Osteocyte (in vitro differentiated cells): ENCODE measurements around the gene CACNA1C. TPM values are rescaled to one million over a fixed set of nuclear protein-coding genes. Genes with fewer than 3 reads are reported as not detected.
A peak's percentile ranks its signal among the peaks of the same experiment; 100 is the strongest.

ENCODE experiments used
- DNase-seq: peaks from one replicate; pipeline ENCODE4 v3.0.0; 2021; ENCODE audit warnings: mixed read lengths; ENCODE audit not compliant: unreplicated experiment; ENCODE audit errors: extremely low spot score
- H3K27ac Mint-ChIP-seq: one replicate; pipeline ENCODE4 v1.8.0; 2021; ENCODE audit warnings: mild to moderate bottlenecking, mixed read lengths; ENCODE audit not compliant: unreplicated experiment
- H3K27me3 Mint-ChIP-seq: one replicate; pipeline ENCODE4 v1.8.0; 2021; ENCODE audit warnings: mixed read lengths; ENCODE audit not compliant: unreplicated experiment
- H3K36me3 Mint-ChIP-seq: one replicate; pipeline ENCODE4 v1.8.0; 2021; ENCODE audit warnings: mixed read lengths; ENCODE audit not compliant: unreplicated experiment
- H3K4me1 Mint-ChIP-seq: one replicate; pipeline ENCODE4 v1.8.0; 2021; ENCODE audit warnings: mixed read lengths; ENCODE audit not compliant: unreplicated experiment
- H3K4me3 Mint-ChIP-seq: one replicate; pipeline ENCODE4 v1.8.0; 2021; ENCODE audit warnings: mild to moderate bottlenecking, moderate library complexity, mixed read lengths; ENCODE audit not compliant: unreplicated experiment
- H3K9me3 Mint-ChIP-seq: one replicate; pipeline ENCODE4 v1.8.0; 2021; ENCODE audit warnings: mixed read lengths; ENCODE audit not compliant: unreplicated experiment
- total RNA-seq: library from RNA; stranded (reverse); gene quantifications from 2 replicates; pipeline ENCODE4 v1.2.1, GENCODE V29; 2021
- TF ChIP-seq, protein P1 (sequence below): fragments of 200-600 bp; sonication (generic); IDR thresholded peaks from 2 replicates; pipeline ENCODE4 v1.5.0; 2021; ENCODE audit warnings: antibody characterized with exemption, mild to moderate bottlenecking, moderate library complexity

Gene CACNA1C
- total RNA-seq, 1 donor from 2014 or later, result 67.4 TPM

- H3K4me1 Mint-ChIP-seq, result peaks cover 54% of the 10 kb centered on the region
- no peaks in the 10 kb centered on the region for H3K9me3 Mint-ChIP-seq
- H3K36me3 Mint-ChIP-seq, result peaks cover 7% of the 10 kb centered on the region
- H3K27me3 Mint-ChIP-seq, result no peaks in the 10 kb centered on the region
- no peak for DNase-seq
- peak overlapping the region; percentile 95 for H3K27ac Mint-ChIP-seq
- TF ChIP-seq, protein P1, sequence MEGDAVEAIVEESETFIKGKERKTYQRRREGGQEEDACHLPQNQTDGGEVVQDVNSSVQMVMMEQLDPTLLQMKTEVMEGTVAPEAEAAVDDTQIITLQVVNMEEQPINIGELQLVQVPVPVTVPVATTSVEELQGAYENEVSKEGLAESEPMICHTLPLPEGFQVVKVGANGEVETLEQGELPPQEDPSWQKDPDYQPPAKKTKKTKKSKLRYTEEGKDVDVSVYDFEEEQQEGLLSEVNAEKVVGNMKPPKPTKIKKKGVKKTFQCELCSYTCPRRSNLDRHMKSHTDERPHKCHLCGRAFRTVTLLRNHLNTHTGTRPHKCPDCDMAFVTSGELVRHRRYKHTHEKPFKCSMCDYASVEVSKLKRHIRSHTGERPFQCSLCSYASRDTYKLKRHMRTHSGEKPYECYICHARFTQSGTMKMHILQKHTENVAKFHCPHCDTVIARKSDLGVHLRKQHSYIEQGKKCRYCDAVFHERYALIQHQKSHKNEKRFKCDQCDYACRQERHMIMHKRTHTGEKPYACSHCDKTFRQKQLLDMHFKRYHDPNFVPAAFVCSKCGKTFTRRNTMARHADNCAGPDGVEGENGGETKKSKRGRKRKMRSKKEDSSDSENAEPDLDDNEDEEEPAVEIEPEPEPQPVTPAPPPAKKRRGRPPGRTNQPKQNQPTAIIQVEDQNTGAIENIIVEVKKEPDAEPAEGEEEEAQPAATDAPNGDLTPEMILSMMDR, result no peak
- peak overlapping the region; percentile 9 for H3K4me3 Mint-ChIP-seq
These were observed 307.2 kb downstream of the CACNA1C start for GRCh38 chr12:2359725-2360629.

- peaks cover 7% of the 10 kb centered on the region for H3K36me3 Mint-ChIP-seq
- H3K27me3 Mint-ChIP-seq, result no peaks in the 10 kb centered on the region
- DNase-seq, result no peak
- no peaks in the 10 kb centered on the region for H3K9me3 Mint-ChIP-seq
- TF ChIP-seq, protein P1, result peak; percentile 37
- H3K4me1 Mint-ChIP-seq, result peaks cover 52% of the 10 kb centered on the region
- no peak overlapping the region for H3K4me3 Mint-ChIP-seq
- H3K27ac Mint-ChIP-seq, result peak overlapping the region; percentile 67
These were observed 307.9 kb downstream of the CACNA1C start for GRCh38 chr12:2360630-2361170.

DNA sequence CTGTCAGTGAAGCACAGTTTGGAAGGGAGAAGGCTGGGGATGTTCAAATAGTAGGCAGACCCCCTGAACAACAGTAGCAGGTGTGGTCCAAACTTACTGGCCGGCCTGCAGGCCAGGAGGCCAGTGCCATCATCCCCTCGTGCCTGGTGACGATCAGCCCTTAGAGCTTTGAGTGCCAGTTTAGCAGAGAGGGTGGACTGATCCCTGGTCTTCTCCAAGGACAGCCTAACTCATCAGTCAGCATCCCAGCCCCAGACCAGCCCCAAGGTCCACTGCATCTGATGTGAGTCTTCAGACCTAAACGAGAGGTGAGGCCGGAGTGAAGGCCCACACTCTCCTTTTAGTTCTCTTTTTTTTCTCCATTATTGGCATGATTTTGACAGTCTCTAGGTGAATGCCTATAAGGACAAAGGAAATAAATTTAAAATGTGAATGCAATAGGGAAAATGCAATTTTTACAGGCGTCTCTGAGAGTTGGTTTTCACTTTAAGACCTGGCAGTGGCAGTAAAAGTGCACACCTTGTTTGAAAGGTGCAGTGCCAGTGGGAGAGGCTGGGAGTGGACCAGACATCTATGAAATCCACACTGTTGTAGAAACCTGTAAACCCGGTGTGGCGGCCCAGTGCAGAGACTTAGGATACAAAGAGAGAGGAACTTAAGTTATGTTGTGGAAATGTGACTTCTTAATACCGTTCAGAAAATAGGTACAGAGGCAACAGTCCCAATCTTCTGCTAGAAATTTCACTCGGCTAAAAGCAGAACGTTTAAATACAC lies 311.2 kb downstream of the CACNA1C start:
- peaks cover 26% of the 10 kb centered on the region for H3K4me1 Mint-ChIP-seq
- H3K9me3 Mint-ChIP-seq, result peaks cover 6% of the 10 kb centered on the region
- peaks cover 14% of the 10 kb centered on the region for H3K36me3 Mint-ChIP-seq
- H3K27me3 Mint-ChIP-seq, result no peaks in the 10 kb centered on the region
- DNase-seq, result no peak
- TF ChIP-seq, protein P1, result no peak
- no peak overlapping the region for H3K4me3 Mint-ChIP-seq
- peak overlapping the region; percentile 1 for H3K27ac Mint-ChIP-seq

- no peak for DNase-seq
- TF ChIP-seq, protein P1, result no peak
- Mint-ChIP-seq H3K36me3 (peaks cover 14% of the 10 kb centered on the region), H3K9me3 (peaks cover 6% of the 10 kb centered on the region), H3K4me1 (peaks cover 20% of the 10 kb centered on the region), H3K4me3 (no peak overlapping the region), H3K27me3 (no peaks in the 10 kb centered on the region), H3K27ac (no peak overlapping the region)
These were observed 311.9 kb downstream of the CACNA1C start for GRCh38 chr12:2364631-2365051.
